Activated CD4-positive, alpha-beta T cell treated with anti-CD3 and anti-CD28 coated beads, Interleukin-2, amount 50 U/mL, for 16 hours (primary cell): Measurements from ENCODE around the gene DCLRE1C.
"Not testable (repeated sequence)": the region's sequence is repeated elsewhere in the genome, so short reads cannot be mapped to it uniquely, and the experiment has no call there.

Experiments
- DNase-seq: peaks from one replicate; pipeline ENCODE4 v3.0.0-alpha.2; 2020

Gene DCLRE1C

DNA sequence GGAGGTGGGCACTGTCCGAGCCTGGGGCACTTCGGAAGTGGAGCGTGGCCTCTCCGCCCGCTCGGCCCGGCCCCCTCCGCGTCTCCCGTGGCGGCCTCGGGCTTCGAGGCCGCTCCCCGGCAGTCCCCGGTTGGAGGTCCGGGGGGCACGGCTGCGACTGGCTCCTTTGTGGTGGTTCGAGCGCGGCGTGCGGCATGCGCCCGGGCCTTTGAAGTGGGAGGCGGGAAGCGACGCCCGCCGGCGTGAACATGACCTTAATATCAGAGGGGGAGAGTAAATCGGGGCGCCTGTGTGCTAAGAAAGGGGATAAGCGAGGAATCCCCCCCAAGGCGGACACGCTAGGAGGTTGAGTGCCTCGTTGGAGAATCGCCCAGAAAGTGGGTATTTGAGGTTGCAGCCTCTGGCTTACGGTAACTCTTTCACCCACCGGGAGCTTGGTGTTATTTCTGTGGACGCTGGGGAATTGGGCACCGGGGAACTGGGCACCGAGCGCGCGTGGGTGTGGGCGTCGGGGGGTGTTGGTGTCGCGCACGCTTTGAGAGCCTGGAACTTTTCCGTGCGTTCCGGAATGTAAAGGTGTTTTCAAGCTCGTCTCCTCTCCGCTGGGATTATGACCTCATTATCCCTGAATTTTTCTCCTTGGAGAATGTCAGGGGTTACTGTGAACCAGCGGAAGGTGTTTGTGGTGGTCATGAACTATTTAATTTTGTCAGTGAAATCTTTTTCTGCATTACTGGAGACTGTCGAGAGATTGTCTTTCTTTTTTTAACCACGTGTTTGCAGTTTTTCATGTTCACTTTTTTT lies 74.6 kb downstream of the DCLRE1C start:
- peak; percentile 30 for DNase-seq

DNA sequence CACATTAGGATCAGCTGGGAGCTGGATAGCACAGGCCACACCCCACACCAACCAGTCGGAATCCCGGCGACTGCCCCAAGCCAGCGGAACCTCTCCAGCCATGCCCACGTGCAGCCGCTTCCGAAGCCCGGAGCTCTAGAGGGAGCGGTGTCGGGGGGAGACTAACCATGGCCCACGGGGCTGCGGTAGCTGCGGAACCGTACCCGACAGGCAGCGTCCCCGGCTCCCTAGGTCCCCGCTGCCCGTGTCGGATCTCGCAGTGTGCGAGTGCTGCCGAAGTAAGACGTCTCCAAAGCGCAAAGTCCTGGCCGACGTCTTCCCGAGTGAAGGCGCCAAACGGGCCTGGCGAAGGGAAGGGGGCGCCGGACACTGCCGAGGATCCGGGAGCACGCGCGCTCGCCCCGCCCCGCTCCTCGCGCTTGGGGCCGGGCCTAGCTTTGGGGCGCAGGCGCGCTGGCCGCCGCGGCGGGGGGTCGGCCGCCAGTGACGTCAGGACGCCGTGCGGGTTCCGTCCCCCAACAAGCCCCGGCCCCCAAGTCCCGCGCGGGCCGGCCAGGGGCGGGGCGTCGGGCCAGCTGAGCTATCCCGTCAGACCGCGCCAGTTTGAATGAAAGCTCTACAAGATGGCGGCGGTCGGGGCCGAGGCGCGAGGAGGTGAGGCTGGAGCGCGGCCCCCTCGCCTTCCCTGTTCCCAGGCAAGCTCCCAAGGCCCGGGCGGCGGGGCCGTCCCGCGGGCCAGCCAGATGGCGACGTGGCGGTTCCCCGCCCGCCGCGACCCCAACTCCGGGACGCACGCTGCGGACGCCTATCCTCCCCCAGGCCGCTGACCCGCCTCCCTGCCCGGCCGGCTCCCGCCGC lies 75.4 kb downstream of the DCLRE1C start, which contains the start of gene SUV39H2:
TSS of gene SUV39H2 (plus strand) at position 601 of the 858 bp plus-strand sequence. CDS start at position 624, 23 bp downstream.
- peak; percentile 96 for DNase-seq

DNA sequence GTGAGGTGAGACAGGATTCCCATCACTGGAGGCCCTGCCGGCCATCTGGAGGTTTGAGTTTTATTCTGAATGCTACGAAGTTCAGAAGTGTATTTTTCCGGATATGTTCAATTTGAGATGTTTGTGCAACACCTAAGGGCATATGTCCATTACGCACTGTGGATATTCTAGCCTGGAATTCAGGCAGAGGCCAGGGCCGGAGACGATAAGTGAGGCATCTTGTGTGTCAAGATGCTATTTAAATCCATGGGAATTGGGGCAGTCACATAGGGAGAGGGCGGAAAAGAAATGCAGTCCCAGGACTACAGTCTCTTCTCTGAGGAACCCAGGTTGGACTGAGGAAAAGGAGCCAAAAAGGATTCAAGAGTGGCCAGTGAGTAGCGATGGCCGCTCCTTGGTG lies 77.1 kb downstream of the DCLRE1C start:
- DNase-seq, result no peak

DNA sequence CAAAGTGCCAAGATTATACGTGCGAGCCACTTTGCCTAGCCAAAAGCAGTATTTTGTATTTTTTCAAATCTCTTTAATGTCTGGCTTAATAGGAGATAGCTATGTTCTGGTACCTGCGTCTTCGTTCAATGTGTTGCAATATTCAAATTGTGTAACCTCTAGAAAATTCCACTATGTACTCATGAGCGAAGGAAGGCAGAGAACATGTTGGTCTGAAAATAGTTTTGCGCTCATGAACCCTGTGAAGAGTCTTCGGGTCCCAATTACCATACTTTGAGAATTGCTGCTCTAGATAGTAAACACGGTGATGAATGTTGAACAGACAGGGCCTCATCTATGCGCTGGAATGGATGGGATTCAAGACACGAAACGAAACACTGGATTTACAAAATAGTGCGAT lies 78.0 kb downstream of the DCLRE1C start:
- DNase-seq, result no peak

DNA sequence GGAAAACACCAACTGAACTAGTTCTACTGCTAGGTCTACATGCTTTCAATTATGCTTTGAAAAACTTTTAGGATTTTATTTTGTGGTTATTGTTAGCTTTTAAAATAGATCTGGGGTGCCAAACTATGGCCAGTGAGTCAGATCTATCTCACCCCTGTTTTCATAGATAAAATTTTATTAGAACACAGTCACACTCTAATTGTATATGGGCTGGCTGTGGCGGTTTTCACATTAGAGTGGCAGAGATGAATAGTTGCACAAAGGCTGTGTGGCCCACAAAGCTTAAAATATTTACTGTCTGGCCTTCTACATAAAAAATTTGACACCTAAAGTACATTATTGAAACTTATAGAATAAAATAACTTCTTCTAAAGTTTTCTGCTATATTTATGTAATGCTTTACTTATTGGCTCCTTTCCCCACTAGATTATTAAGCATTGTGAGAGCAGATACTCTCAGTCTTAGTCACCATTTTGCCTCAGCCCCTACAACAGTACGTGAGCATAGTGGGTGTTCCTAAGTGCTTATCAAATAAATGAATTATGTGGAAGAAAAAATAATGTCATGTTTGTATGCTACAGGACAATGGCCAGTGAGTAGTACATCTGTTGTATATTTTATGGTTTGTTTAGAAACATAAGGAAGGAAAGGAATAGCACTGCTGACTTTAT lies 80.7 kb downstream of the DCLRE1C start:
- DNase-seq, result no peak

DNA sequence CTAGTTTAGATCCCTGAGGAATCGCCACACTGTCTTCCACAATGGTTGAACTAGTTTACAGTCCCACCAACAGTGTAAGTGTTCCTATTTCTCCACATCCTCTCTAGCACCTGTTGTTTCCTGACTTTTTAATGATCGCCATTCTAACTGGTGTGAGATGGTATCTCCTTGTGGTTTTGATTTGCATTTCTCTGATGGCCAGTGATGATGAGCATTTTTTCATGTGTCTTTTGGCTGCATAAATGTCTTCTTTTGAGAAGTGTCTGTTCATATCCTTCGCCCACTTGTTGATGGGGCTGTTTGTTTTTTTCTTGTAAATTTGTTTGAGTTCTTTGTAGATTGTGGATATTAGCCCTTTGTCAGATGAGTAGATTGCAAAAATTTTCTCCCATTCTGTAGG lies 89.0 kb downstream of the DCLRE1C start:
- not testable (repeated sequence) for DNase-seq

DNA sequence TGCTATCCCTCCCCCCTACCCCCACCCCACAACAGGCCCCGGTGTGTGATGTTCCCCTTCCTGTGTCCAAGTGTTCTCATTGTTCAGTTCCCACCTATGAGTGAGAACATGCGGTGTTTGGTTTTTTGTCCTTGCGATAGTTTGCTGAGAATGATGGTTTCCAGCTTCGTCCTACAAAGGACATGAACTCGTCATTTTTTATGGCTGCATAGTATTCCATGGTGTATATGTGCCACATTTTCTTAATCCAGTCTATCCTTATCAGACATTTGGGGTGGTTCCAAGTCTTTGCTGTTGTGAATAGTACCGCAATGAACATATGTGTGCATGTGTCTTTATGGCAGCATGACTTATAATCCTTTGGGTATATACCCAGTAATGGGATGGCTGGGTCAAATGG lies 89.4 kb downstream of the DCLRE1C start:
- not testable (repeated sequence) for DNase-seq

DNA sequence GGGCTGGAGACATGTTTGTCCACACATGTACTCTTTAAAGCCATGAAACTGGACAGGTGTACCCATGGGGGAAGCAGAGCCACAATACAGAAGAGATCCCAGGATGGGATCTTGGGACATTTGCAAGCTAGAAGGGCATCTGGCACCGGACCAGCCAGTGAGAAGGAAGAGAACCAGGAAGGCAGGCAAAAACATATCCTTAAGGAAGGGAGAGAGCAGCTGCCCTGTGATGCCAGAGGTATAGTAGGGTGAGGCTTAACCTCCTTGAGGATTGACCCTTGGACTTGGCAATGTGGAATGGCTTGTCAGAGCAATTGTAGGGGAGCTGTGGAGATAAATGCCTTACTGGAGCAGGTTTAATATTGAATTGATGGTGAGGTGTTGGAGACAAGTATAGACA lies 93.1 kb downstream of the DCLRE1C start:
- DNase-seq, result no peak

DNA sequence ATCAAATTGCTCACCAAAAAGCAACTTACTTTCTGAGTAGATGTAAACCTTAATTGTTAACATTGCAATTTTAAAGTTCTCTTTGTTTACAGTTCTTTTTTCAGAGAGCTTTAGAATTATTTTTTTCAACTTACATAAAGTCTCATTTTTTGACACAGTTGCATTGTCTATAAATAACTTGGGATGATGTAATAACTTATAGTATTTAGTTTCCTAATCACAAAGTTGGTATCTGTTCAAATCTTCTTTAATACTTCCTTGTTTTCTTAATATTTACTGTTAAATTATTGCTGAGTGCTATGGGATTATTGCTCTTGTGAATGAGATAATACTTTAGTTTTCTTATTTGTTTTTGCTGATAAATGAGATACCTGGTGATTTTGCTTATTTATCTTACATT lies 94.1 kb downstream of the DCLRE1C start:
- no peak for DNase-seq

DNA sequence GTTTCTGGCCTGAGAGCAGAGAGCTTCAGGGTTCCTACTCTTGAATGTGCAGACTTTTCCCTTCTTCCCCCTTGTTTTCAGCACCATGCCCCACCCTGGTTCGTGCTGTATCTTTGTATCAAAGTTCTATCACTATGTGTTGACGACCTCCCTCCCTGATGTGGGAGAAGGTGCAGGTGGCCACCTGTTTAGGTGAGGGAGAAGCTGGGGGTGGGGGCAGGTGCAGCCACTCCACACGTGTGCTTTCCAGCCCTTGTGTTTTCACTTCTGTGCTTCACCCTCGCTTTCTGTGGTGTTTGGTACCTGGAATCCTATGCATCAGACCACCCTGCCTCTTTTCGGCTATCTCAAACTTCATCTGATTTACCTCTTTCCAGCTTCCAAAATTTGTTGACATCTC lies 94.9 kb downstream of the DCLRE1C start:
- DNase-seq, result no peak

DNA sequence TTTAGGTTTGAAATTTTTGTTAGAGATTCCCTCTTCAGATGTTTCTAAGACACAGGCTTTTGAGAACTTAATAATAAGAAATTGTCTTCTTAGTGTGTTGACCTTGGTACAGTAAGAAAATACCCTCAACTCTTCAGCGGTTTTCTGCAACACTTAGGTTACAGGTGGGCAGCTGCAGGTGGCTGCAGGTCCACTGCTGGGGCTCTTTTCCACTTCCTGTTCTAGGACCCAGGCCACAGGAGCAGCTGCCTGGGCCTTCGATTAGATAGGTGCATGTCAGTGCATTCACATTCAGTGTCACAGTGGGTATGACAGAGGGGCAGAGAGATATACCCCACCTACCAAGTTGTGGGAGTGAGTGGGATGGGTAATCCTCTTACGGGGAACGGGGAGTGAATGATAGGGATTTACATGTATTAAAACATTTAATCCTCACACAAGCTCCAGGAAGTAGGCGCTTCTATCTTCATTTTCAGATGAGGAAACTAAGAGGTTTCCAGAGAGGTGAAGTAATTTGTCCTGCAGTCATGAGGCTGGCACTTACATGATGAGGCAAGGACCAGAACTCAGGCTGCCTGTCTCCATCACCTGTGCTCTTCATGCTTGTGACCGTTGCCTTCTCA lies 95.4 kb downstream of the DCLRE1C start:
- no peak for DNase-seq

DNA sequence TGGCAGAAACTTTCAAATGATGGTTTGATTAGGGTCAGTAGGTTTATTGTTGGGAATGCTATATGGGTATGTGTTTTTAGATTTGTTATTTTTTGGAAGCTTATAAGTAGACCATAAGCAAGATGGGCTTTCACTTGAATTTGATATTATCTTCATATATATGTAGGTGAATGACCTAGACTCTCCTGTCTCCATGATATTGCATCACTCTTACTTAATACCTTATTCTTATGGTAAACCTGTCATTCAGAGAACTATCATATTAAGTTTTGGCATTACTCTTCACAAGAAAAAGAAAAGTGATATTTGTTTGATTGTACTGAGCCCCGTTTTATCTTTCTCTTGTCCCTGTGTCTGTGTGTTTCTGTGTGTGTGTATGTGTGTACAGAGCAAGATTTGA lies 98.4 kb downstream of the DCLRE1C start:
- DNase-seq, result no peak

DNA sequence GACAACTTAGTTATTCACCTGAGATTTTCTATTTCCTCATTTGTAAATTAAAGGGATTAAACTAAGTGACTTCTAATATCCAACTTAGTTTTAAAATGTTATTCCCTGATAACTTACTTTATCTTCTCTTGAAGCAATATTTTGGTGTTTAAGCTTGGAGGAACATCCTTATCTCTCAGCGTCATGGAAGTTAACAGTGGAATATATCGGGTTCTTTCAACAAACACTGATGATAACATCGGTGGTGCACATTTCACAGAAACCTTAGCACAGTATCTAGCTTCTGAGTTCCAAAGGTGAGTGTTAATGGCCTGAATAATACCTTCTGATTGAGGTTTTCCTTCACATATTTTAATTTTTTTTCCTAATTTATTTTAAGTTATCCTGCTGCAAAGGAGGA lies 101.7 kb downstream of the DCLRE1C start:
- DNase-seq, result no peak
